ENCODE data around the gene ENOX1.

GRCh38 chr13:43407023-43407581 lies 379.7 kb downstream of the ENOX1 start:
- TF ChIP-seq CTCF (IDR thresholded peaks at IDR 0.05; ENCODE audit: low read depth, low read length) (no peak), EZH2phosphoT487 (IDR thresholded peaks at IDR 0.05; ENCODE audit: low read depth) (no peak)
